Subcutaneous adipose tissue (tissue), 4 donors: ENCODE results near the gene BRF1. TPM values are rescaled to one million over a fixed set of nuclear protein-coding genes. Genes with fewer than 3 reads are reported as not detected.

ENCODE experiments used
- total RNA-seq, 4 donors: library from RNA; depleted of rRNA; stranded (reverse); fragments of >200 nt; gene quantifications; one replicate each; pipeline ENCODE4 v1.1.0, GENCODE V29; 2016
- TF ChIP-seq, protein P1 (sequence below): fragments of 450-650 bp; IDR thresholded peaks from one replicate; pipeline ENCODE4 v1.5.1; 2016; ENCODE audit warnings: low read depth, mild to moderate bottlenecking, control low read depth, antibody characterized with exemption, moderate library complexity

The BRF1 gene
- total RNA-seq, 4 donors from 2014 or later: 19.7 to 76.1 (median 22.5) TPM

DNA sequence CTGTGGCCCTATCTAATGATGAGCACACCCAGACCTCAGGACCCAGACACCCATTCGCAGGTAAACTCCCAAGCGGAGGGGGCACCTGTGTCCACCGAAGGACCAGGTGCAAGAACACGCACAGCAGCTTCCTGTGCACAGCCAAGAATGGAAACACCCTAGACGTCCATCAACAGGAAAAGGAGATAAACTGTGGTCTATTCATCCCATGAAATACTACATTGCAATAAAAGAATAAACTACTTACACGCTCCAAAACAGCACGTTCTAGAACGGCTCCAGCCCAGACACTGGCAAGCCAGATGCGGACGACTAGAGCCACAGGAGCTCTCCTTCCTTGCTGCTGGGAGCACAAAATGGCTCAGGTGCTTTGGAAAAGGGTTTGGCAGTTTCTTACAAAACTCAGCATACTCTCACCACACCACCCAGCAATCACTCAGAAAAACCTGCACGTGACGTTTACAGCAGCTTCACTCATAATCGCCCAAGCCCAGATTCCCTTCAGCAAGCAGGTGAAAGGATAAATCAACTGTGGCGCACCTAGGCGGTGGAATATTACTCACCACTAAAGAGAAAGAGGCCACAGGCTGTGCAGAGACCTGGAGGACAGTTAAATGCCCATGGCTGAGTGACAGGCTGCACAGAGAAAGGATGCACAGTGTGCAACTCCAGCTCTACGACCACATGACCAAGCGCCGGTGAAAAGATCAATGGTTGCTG, 21.0 kb downstream of the BRF1 start:
- TF ChIP-seq, protein P1, sequence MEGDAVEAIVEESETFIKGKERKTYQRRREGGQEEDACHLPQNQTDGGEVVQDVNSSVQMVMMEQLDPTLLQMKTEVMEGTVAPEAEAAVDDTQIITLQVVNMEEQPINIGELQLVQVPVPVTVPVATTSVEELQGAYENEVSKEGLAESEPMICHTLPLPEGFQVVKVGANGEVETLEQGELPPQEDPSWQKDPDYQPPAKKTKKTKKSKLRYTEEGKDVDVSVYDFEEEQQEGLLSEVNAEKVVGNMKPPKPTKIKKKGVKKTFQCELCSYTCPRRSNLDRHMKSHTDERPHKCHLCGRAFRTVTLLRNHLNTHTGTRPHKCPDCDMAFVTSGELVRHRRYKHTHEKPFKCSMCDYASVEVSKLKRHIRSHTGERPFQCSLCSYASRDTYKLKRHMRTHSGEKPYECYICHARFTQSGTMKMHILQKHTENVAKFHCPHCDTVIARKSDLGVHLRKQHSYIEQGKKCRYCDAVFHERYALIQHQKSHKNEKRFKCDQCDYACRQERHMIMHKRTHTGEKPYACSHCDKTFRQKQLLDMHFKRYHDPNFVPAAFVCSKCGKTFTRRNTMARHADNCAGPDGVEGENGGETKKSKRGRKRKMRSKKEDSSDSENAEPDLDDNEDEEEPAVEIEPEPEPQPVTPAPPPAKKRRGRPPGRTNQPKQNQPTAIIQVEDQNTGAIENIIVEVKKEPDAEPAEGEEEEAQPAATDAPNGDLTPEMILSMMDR: no peak

GRCh38 chr14:105275267-105275946, 25.4 kb downstream of the BRF1 start:
- TF ChIP-seq, protein P1: no peak

- TF ChIP-seq, protein P1: no peak
Measured at GRCh38 chr14:105274637-105275036, 26.2 kb downstream of the BRF1 start.

- TF ChIP-seq, protein P1: no peak
Measured at GRCh38 chr14:105273062-105273461, 27.7 kb downstream of the BRF1 start.

DNA sequence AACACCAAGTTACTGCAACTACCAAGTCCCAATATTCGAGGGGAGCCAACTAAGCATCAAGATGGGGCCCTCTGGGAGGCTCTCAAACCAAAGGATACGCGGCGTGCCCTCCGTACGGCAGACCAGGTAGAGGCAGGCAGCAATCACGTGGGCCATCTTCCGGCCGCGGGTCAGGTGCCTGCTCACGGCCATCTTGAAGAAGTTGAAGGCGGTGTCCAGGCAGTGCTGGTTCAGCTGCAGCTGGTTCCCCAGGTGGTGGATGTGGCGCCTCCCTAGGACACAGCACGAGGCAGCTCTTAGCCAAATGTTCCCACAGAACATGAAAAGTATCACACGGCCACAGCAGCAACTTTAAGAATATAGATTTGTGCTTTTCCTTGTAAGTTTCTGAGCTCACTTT, 28.2 kb downstream of the BRF1 start:
- TF ChIP-seq, protein P1: no peak

GRCh38 chr14:105271224-105271890, 29.4 kb downstream of the BRF1 start:
- TF ChIP-seq, protein P1: no peak

DNA sequence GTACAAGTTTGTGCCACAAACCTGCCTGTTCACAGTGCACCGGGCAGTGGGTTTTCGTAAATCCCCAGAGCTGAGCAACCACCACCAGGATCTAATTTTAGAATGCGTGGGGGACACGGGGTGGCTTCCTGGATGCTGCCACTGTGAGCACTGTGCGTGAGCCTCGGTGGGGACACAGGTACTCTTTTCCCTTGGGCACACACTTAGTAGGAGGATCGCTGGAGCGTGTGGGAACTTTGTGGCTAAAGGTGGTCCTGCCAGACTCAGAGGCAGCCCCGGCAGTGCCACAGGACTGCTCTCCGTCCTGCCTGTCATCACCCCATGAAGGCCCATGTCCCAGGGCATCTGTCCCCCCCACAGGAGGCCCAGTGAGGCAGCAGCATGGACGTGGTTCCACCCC, 31.4 kb downstream of the BRF1 start:
- TF ChIP-seq, protein P1: no peak
